ENCODE measurements around the gene PRKAG1.
A peak's percentile ranks its signal among the peaks of the same experiment; 100 is the strongest.

The PRKAG1 gene

GRCh38 chr12:49059299-49060171, 41.0 kb upstream of the PRKAG1 start:
- H3K4me3 ChIP-seq (ENCODE audit: low read depth, low read length): peak overlapping the region; percentile 84
- no peak for DNase-seq (ENCODE audit: low read depth, low spot score)
- CTCF ChIA-PET: interaction anchor here (0.7 to 6.4 kb wide), 11 partner anchors 9 to 62 kb away, joined by 3 to 48 read pairs (median 4); partner anchors contain the start of genes DHH and RHEBL1
- POLR2A ChIA-PET: interaction anchor here (1.1 to 2.0 kb wide), 2 partner anchors 10 to 71 kb away, joined by 3 to 8 read pairs; partner anchors contain the start of genes RHEBL1 and TUBA1B
- TF ChIP-seq CTCF (IDR thresholded peaks at IDR 0.05; ENCODE audit: insufficient read depth, low read length, missing control alignments): no peak

GRCh38 chr12:49059045-49059298, 40.4 kb upstream of the PRKAG1 start:
- no peak for DNase-seq (ENCODE audit: low read depth, low spot score)
- no peak for TF ChIP-seq CTCF (IDR thresholded peaks at IDR 0.05; ENCODE audit: insufficient read depth, low read length, missing control alignments)
- ChIA-PET POLR2A (interaction anchor here (1.1 to 2.0 kb wide), 3 partner anchors 11 to 72 kb away, joined by 3 to 8 read pairs (median 3); partner anchors contain the start of genes RHEBL1 and TUBA1B), CTCF (interaction anchor here (0.9 to 6.4 kb wide), 11 partner anchors 8 to 174 kb away, joined by 3 to 48 read pairs (median 5); partner anchors contain the start of gene RHEBL1)
- peak overlapping the region; percentile 84 for H3K4me3 ChIP-seq (ENCODE audit: low read depth, low read length)

- H3K4me3 ChIP-seq (ENCODE audit: low read depth, low read length): peak overlapping the region; percentile 84
- CTCF ChIA-PET: interaction anchor here (0.7 to 6.4 kb wide), 13 partner anchors 8 to 175 kb away, joined by 3 to 48 read pairs (median 4); partner anchors contain the start of gene RHEBL1
- POLR2A ChIA-PET: interaction anchor here (0.9 to 2.0 kb wide), 5 partner anchors 11 to 72 kb away, joined by 3 to 8 read pairs (median 3); partner anchors contain the start of genes RHEBL1 and TUBA1B
- DNase-seq (ENCODE audit: low read depth, low spot score): no peak
- TF ChIP-seq CTCF (IDR thresholded peaks at IDR 0.05; ENCODE audit: insufficient read depth, low read length, missing control alignments): no peak
These were observed 39.9 kb upstream of the PRKAG1 start for GRCh38 chr12:49058366-49059044.

- no peak for TF ChIP-seq CTCF (IDR thresholded peaks at IDR 0.05; ENCODE audit: insufficient read depth, low read length, missing control alignments)
- ChIA-PET CTCF (interaction anchor here (0.7 to 6.4 kb wide), 8 partner anchors 10 to 175 kb away, joined by 3 to 48 read pairs (median 4); no protein-coding TSS in a partner anchor), POLR2A (interaction anchor here (0.9 to 2.0 kb wide), 4 partner anchors 12 to 73 kb away, joined by 3 to 8 read pairs (median 4); partner anchors contain the start of genes RHEBL1 and TUBA1B)
- peak overlapping the region; percentile 84 for H3K4me3 ChIP-seq (ENCODE audit: low read depth, low read length)
- no peak for DNase-seq (ENCODE audit: low read depth, low spot score)
These were observed 39.3 kb upstream of the PRKAG1 start for GRCh38 chr12:49057888-49058287.

GRCh38 chr12:49055978-49056754, 37.6 kb upstream of the PRKAG1 start:
- CTCF ChIA-PET: interaction anchor here (0.9 to 6.4 kb wide), 8 partner anchors 8 to 78 kb away, joined by 3 to 48 read pairs (median 4); partner anchors contain the start of gene WNT1
- peak overlapping the region; percentile 84 for H3K4me3 ChIP-seq (ENCODE audit: low read depth, low read length)
- peak; percentile 12 for DNase-seq (ENCODE audit: low read depth, low spot score)
- POLR2A ChIA-PET: interaction anchor here (1.3 kb wide), 1 partner anchor 74 kb away, joined by 4 read pairs; no protein-coding TSS in a partner anchor
- no peak for TF ChIP-seq CTCF (IDR thresholded peaks at IDR 0.05; ENCODE audit: insufficient read depth, low read length, missing control alignments)

Data from AG04449 (cell line).